Urinary bladder (tissue), 4 donors: Measurements from ENCODE around the gene RASA2. TPM values are rescaled to one million over a fixed set of nuclear protein-coding genes. Genes with fewer than 3 reads are reported as not detected.
"Not testable (repeated sequence)": the region's sequence is repeated elsewhere in the genome, so short reads cannot be mapped to it uniquely, and the experiment has no call there.

Experiments
- DNase-seq: peaks from one replicate; pipeline ENCODE4 v3.0.0-alpha.2; 2015; ENCODE audit errors: extremely low spot score
- H3K27ac ChIP-seq: one replicate; pipeline ENCODE4 v1.5.1; 2013; ENCODE audit warnings: low read depth, mild to moderate bottlenecking, moderate library complexity
- H3K36me3 ChIP-seq: one replicate; pipeline ENCODE4 v1.6.1; 2013; ENCODE audit warnings: mild to moderate bottlenecking, moderate library complexity; ENCODE audit not compliant: insufficient read depth
- H3K4me1 ChIP-seq: one replicate; pipeline ENCODE4 v1.6.1; 2013; ENCODE audit warnings: mild to moderate bottlenecking, moderate library complexity; ENCODE audit not compliant: insufficient read depth
- H3K4me3 ChIP-seq: one replicate; pipeline ENCODE4 v1.5.1; 2013; ENCODE audit warnings: low read depth, low read length
- WGBS: extraction: QIAGEN DNeasy Blood & Tissue Kit; methylation state at CpG from one replicate; pipeline ENCODE4 v1.1.7; 2013; 5-methylcytosine and 5-hydroxymethylcytosine counted together
- polyA plus RNA-seq: library from polyadenylated mRNA; stranded (reverse); fragments of 200-250 nt; gene quantifications from one replicate; pipeline ENCODE4 v1.2.3, GENCODE V29; 2013
- total RNA-seq: library from RNA; depleted of rRNA; stranded (reverse); fragments of >200 nt; gene quantifications from one replicate; pipeline ENCODE4 v1.2.3, GENCODE V29; 2014
- donor health status: healthy with polysubstance abuse.
- donor health status: healthy.

Gene RASA2
- total and polyA plus RNA-seq, 2 donors, result 5.9 to 38.8 TPM

DNA sequence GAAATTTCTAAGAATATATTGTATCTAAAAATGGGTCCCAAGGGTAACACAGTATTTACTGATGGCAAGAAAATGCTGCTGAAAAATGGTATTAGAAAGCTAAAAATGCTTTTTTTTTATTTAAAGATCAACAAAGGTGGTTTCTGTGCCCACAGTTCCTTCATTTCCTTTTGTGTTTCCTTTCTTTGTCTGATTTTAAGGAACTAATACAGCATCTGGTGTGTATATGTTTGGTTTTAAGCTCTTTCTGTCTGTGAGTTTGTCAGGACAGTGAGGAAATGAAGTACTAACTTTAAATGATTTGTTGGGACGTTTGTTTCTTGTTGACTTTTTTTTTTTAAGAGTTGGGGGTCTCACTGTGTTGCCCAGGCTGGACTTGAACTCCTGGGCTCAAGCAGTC, 38.2 kb downstream of the RASA2 start:
- Histone ChIP-seq H3K27ac (no peak overlapping the region), H3K4me1 (peaks cover 2% of the 10 kb centered on the region), H3K4me3 (no peak overlapping the region), H3K36me3 (no peaks in the 10 kb centered on the region)
- no peak for DNase-seq
- 53% methylated on average over 1 of the region's 1 CpG for WGBS

DNA sequence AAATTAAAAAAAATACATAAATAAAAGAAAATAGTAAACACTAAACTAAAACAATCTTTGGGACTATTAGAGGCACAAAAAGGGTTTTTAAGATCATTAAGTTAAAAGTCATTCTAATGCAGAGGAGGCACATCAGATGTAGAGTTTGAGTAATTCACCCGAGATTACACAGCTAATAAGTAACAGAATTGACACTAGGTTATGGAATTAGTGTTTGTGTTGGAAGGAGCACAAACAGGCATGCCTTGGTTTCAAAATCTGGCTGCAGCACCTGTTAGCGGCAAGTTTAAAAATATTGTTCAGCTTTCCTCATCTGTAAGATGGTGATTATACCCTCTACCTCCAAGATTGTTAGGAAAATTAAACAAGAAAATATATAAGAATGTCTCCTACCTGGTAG, 39.0 kb downstream of the RASA2 start:
- no peaks in the 10 kb centered on the region for H3K36me3 ChIP-seq
- no peak for DNase-seq
- H3K27ac ChIP-seq, result no peak overlapping the region
- peaks cover 2% of the 10 kb centered on the region for H3K4me1 ChIP-seq
- H3K4me3 ChIP-seq, result no peak overlapping the region
- 75% methylated on average over 2 of the region's 2 CpGs for WGBS

DNA sequence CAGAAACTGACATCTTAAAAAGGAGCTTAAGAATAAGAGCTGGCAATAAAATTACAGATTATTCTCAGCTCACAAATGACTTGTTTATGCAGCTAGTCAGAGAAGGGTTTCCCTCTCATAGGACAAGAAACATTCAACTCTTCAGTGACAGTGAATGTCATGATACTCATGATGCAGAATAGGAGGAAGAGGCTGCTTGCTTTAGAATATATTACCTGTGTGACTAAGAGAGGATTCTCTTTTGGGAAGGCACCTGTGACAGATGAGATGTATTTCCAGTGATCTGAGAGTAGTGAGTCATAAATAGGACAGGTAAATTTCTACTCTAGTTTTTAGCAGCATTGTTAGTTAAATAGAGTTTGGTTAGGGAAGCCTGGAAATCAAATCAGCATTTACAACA, 39.9 kb downstream of the RASA2 start:
- Histone ChIP-seq H3K27ac (no peak overlapping the region), H3K4me1 (peaks cover 2% of the 10 kb centered on the region), H3K4me3 (no peak overlapping the region), H3K36me3 (no peaks in the 10 kb centered on the region)
- no peak for DNase-seq

DNA sequence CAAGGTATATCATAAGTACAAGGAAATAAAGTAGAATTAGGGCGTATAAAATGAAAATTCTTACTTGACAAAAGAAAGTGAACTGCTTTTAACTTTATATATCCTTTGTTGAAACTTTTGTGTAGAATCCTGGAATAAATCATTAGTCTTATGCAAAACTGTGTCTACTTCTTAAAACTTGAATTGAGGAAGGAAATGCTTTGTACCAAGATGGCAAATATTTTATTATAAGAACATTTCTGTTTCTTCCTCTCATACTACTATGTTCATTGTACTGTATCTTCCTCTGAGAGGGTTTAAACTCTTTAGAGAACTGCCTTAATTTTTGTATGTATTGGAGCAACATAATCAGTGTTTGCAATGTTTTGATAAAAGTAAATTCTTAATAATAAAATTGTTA, 42.0 kb downstream of the RASA2 start:
- H3K4me1 ChIP-seq, result peaks cover 2% of the 10 kb centered on the region
- no peaks in the 10 kb centered on the region for H3K36me3 ChIP-seq
- WGBS, result 90% methylated on average over 1 of the region's 1 CpG
- no peak overlapping the region for H3K27ac ChIP-seq
- DNase-seq, result no peak
- no peak overlapping the region for H3K4me3 ChIP-seq

DNA sequence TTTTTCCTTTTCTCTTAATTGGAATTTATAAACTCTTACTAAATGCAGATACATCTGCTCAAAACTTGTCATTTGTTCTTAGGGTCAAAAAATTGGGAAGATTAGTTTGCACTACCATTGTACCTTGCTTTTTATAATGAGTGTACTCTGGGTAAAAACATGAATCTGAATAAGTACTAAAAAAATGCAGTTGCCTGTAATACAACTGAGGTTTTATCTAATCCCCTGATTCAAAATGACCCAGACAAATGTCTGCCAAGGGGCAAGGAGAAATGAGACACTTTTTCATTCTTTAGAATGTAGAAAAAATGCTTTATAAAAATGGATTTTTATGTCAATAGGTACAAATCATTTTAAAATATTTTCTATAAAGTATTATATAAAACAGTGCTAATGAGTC, 42.4 kb downstream of the RASA2 start:
- no peak overlapping the region for H3K27ac ChIP-seq
- DNase-seq, result no peak
- no peaks in the 10 kb centered on the region for H3K36me3 ChIP-seq
- H3K4me1 ChIP-seq, result peaks cover 2% of the 10 kb centered on the region
- no peak overlapping the region for H3K4me3 ChIP-seq

DNA sequence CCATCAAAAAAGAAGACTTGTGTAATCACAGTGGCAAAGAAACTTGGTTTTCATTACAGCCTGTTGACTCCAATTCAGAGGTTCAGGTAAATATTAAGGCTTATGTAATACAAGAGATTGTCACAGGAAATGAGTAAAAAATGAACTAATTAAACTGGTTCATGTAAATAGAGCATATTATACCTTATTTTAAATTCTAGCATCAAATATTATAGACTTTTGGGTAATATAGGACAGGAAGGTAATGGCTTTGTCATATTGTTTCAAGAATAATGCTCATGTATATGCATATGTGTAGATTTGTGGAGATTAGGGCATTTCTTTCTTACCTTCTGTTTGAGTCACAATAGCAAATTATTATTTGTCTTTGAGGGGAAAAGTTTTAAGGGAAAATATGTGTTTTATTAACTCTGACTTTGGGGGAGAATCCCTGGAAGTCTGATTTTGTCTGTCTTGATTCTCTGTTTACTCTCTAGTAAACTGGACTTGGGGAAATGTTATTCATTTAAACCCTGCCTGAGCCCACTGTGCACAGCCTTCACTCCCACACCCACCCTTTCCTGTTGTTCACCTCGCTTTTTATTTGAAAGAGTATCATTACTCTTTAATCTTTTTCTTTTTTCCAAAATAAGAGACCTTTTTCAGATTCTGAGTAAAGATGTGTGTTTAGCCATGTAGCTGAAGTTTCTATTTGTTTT, 43.0 kb downstream of the RASA2 start:
- peak overlapping the region; percentile 67 for H3K27ac ChIP-seq
- no peak for DNase-seq
- peaks cover 2% of the 10 kb centered on the region for H3K4me1 ChIP-seq
- 53% methylated on average over 1 of the region's 1 CpG for WGBS
- no peak overlapping the region for H3K4me3 ChIP-seq
- no peaks in the 10 kb centered on the region for H3K36me3 ChIP-seq

DNA sequence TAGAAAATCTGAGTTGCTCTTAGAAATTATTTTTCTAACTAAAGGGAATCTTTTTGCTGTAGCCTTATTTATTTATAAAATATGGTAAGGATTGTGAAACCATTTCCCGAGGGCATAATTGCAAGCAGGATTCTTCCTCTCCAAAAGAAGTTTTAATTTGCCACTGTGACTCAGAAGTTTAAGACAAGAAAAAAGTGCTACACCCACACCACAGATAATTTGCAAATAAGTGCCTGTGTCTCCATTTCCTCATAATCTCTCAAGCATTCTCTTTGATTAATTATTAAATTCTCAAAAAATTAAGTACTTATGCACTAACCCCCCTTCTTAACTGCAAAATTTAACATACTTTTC, 43.6 kb downstream of the RASA2 start:
- no peaks in the 10 kb centered on the region for H3K36me3 ChIP-seq
- no peak overlapping the region for H3K27ac ChIP-seq
- H3K4me1 ChIP-seq, result peaks cover 2% of the 10 kb centered on the region
- WGBS, result 30% methylated on average over 1 of the region's 1 CpG
- H3K4me3 ChIP-seq, result no peak overlapping the region
- no peak for DNase-seq

DNA sequence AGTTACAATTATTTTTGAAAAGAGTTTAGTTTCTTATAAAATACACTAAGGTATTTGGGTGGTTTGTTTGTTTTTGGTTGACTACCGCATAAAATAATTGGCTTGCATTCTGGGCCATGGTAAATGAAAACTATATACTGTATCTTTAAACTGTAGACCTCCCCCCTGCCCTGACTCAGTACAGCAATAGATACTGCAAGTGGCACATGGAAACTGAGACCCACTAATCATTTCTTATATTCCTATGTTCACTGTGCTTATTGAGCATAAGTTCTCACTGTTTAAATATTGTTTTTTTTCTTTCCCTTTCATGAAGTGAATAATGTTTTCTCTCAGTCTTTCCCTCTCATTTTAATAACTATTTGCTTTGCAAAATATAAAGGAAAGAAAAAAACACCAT, 45.8 kb downstream of the RASA2 start:
- Histone ChIP-seq H3K4me1 (no peaks in the 10 kb centered on the region), H3K4me3 (no peak overlapping the region), H3K27ac (no peak overlapping the region), H3K36me3 (peaks cover 2% of the 10 kb centered on the region)
- WGBS, result 99% methylated on average over 1 of the region's 1 CpG
- DNase-seq, result no peak

DNA sequence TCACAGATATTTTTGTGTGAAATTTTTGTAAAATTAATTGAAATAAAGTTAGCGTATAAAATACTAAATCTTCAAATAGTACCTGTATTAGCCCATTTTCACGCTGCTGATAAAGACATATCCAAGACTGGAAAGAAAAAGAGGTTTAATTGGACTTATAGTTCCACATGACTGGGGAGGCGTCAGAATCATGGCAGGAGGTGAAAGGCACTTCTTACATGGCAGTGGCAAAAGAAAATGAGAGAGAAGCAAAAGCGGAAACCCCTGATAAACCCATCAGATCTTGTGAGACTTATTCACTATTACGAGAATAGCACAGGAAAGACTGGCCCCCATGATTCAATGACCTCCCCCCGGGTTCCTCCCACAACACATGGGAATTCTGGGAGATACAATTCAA, 49.2 kb downstream of the RASA2 start:
- not testable (repeated sequence) for H3K27ac ChIP-seq, H3K36me3 ChIP-seq, H3K4me1 ChIP-seq, H3K4me3 ChIP-seq, DNase-seq
- WGBS, result 98% methylated on average over 6 of the region's 6 CpGs

DNA sequence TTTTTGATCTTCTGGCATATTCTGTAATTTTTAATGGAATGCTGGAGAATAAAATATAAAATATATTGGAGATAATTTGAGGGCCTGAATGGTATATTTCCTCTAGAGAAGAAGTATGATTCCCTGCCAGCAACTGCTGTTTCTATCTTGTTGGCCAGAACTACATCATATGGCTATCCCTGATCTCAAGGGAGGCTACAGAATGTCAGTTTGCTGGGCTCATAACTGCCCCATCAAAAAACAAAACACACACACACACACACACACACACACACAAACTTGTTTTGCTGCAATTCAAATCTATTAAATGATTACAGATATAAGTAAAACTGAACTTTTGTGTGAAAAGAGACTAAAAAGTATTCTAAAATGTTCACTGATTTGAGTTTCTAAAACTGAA, 51.0 kb downstream of the RASA2 start:
- no peak overlapping the region for H3K27ac ChIP-seq
- no peaks in the 10 kb centered on the region for H3K4me1 ChIP-seq
- no peak overlapping the region for H3K4me3 ChIP-seq
- H3K36me3 ChIP-seq, result peaks cover 2% of the 10 kb centered on the region
- no peak for DNase-seq

DNA sequence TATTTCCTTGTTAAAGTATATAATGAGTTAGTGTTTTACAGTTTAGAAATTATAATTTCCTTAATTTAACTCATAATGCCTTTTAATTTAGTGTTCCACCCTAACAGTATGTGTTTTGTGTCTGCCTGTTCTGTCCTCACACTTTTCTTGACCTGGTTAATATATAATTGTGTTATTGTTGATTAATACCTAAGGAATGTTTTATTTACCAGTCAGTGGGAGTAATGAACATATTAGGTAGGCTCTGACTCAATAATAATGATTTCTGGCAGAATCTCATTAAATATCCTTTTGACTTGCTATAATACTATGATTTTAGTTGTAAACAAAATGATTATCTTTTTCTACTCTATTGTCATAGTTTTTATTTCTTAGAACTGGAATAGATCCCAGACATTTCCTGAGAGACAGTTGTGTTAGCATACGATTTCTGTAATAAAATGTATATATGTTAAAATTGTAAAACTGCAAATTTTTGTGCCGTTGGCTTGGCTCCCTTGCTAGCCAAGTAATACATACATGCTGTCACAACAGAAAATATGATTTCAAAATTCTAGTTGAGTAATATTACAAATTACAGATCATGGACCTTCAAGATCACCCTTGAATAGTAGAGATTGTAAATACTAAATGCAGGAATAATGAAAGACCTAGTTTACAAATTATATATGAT, 51.9 kb downstream of the RASA2 start:
- DNase-seq, result no peak
- peaks cover 2% of the 10 kb centered on the region for H3K36me3 ChIP-seq
- H3K27ac ChIP-seq, result no peak overlapping the region
- no peaks in the 10 kb centered on the region for H3K4me1 ChIP-seq
- no peak overlapping the region for H3K4me3 ChIP-seq
- WGBS, result 60% methylated on average over 2 of the region's 2 CpGs

DNA sequence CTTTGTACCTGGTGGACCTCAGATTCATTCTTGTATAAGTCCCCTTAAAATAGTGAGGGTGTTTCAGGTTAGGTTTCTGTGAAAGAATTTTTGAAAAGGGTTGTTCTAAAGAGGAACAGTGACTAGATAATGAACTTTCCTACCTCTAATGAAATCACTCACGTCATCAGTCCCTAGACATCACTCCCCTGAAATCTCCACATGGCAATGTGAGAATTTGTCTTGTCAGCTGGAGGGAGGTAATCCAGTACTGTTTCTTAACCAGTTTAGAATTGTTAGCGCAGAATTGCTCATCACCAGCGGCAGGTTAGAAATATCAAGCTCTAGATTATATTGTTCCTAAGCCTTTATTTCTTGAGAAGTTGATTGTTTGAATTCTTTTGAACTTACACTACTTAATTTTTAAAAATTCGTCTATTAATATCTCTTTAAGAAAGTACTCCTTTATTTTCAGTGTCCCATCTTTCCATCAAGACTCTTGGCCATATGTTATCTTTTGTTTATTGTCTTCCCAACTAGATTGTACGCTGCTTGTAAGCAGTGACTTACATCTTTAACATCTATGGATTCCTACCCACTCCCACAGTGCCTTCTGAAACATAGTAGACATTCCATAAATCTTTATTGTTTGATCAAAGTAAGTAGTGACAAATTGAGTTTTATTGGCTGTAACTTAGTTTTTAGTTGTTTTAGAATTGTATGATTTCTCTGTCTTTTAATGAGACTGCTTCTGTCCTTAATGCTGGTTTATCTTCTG, 52.8 kb downstream of the RASA2 start:
- Histone ChIP-seq H3K36me3 (peaks cover 4% of the 10 kb centered on the region), H3K27ac (no peak overlapping the region), H3K4me1 (no peaks in the 10 kb centered on the region), H3K4me3 (no peak overlapping the region)
- 86% methylated on average over 5 of the region's 5 CpGs for WGBS
- DNase-seq, result no peak

DNA sequence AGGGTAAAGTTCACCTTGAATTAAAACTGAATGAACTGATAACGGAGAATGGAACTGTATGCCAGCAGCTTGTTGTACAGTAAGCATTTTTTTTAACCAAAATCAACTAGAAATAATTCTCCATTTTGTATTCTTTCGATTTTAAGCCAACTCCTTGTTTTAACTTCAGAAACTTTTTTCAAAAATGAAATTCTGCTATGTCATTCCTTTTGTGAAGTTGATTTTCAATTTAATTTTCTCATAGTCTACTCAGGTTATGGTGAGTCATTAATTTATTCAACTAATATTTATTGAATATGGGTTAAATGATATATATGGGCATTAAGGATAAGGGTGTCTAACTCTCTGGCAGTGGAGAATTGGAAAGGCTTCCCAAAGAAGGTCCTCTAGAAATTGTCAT, 53.7 kb downstream of the RASA2 start:
- Histone ChIP-seq H3K4me3 (no peak overlapping the region), H3K36me3 (peaks cover 4% of the 10 kb centered on the region), H3K27ac (no peak overlapping the region), H3K4me1 (no peaks in the 10 kb centered on the region)
- 92% methylated on average over 2 of the region's 2 CpGs for WGBS
- DNase-seq, result no peak
